ENCODE data around the gene MTHFD2. TPM values are rescaled to one million over a fixed set of nuclear protein-coding genes. Genes with fewer than 3 reads are reported as not detected.

Gene MTHFD2
- polyA plus RNA-seq, 5 donors, result 13.1 to 17.7 (median 15.9) TPM

DNA sequence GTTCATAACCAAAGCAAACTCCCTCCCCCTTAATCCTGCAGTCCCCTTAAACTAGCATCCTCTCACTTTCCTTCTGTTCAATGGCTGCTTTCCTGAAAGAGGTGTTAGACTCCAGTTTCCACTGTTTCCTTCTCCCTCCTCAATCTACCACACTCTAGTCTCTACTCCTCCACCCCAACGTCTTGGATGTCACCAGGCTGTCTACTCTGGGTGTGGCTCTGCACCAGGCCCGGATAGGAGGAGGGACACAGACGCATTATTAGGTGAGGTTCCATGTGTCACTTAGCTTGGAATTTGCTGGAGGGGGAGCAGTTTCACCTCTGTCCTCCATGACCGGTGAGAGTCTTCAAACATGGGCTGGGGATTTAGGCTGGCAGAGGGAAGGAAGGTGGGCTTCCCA lies 61.3 kb downstream of the MTHFD2 start:
- DNase-seq, result no peak

DNA sequence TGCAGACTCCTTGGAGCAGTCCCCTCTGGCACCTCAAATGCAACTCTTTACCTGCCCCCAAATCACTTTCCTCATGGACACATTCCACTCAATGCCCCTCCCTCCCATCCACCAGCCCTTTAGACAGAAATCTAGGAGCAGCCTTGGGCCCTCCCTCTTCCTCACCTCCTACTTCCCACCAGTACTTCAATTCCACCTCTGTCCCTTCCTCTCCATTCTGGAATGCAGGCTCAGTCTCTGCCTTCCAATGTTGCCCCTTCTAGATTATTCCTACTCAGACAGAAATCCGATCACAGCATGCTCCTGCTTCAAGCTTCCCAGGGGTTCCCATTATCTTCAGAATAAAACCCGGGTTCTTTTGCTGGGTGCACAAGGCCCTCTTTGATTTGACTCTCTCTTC lies 62.1 kb downstream of the MTHFD2 start:
- DNase-seq, result no peak

- DNase-seq, result peak in 1 of 2 donors; percentile 28
These were observed 62.9 kb downstream of the MTHFD2 start for GRCh38 chr2:74261204-74261864.

DNA sequence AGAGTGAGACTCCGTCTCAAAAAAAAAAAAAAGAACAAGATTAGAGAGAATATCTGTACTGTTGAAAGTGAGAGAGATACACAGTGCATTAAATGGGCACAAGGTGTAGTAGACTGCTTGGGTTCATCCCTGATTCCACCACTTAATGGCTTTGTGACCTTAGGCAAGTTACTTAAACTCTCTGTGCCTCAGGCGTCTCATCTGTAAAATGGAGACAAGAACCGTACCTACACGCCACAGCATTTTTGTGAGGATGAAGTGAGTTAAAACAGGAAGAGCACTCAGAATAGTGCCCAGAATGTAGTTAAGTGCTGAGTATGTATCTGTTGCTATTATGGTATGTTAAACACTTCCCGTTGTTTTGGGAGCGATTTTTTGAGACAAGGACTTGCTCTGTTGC lies 64.3 kb downstream of the MTHFD2 start:
- no peak for DNase-seq

GRCh38 chr2:74264281-74264680 lies 65.9 kb downstream of the MTHFD2 start:
- DNase-seq, result no peak

DNA sequence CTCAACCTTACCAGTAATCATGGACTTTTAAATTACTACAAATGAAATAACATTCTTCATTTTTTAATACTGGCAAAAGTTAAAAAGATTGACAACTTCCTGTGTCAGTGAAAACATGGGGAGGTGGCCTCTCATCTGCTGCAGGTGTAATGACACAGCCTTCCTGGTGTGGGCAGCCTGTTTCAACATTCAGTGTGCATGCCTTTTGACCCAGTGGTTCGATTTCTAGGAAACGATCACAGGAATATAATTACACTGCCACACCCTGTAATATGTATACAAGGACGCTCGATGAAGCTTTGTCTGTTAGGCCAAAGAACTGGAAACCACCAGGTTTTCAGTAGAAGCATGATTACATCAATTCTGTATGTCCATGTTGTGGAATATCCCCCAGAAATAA lies 68.7 kb downstream of the MTHFD2 start:
- no peak for DNase-seq

Other genes with a start within 250 kb of the MTHFD2 start
- 10 to 100 TPM; 15.9 to 22.9 (median 17.5) TPM for gene TET3, start 213.7 kb upstream of the MTHFD2 start, polyA plus RNA-seq (ENCODE audit: insufficient read depth in 1 of 5, insufficient read length in 5 of 5, low replicate concordance in 1 of 5)
- 10 to 100 TPM; 16.9 to 26.8 (median 21.6) TPM for gene BOLA3, start 50.7 kb upstream of the MTHFD2 start, polyA plus RNA-seq (ENCODE audit: insufficient read depth in 1 of 5, insufficient read length in 5 of 5, low replicate concordance in 1 of 5)
- gene MOB1A, start 19.7 kb upstream of the MTHFD2 start, polyA plus RNA-seq (ENCODE audit: insufficient read depth in 1 of 5, insufficient read length in 5 of 5, low replicate concordance in 1 of 5), result 100 to 1,000 TPM in 1 of 5 donors, 10 to 100 TPM in 4; 71.8 to 106 (median 79.5) TPM
- 1 to 10 TPM; 5.2 to 9.9 (median 8.5) TPM for gene SLC4A5, start 144.8 kb downstream of the MTHFD2 start, polyA plus RNA-seq (ENCODE audit: insufficient read depth in 1 of 5, insufficient read length in 5 of 5, low replicate concordance in 1 of 5)
- 100 to 1,000 TPM; 125 to 167 (median 142) TPM for gene DCTN1, start 181.7 kb downstream of the MTHFD2 start, polyA plus RNA-seq (ENCODE audit: insufficient read depth in 1 of 5, insufficient read length in 5 of 5, low replicate concordance in 1 of 5)
- 1 to 10 TPM; 3.0 to 7.8 (median 6.0) TPM for gene C2orf81, start 223.0 kb downstream of the MTHFD2 start, polyA plus RNA-seq (ENCODE audit: insufficient read depth in 1 of 5, insufficient read length in 5 of 5, low replicate concordance in 1 of 5)
- gene WDR54, start 223.1 kb downstream of the MTHFD2 start, polyA plus RNA-seq (ENCODE audit: insufficient read depth in 1 of 5, insufficient read length in 5 of 5, low replicate concordance in 1 of 5), result 10 to 100 TPM; 28.5 to 40.4 (median 36.6) TPM
- 10 to 100 TPM; 43.1 to 61.5 (median 54.6) TPM for gene RTKN, start 243.3 kb downstream of the MTHFD2 start, polyA plus RNA-seq (ENCODE audit: insufficient read depth in 1 of 5, insufficient read length in 5 of 5, low replicate concordance in 1 of 5)